Tibial artery (tissue), 4 donors: ENCODE measurements around the gene UBE2D2.
"Not testable (repeated sequence)": the region's sequence is repeated elsewhere in the genome, so short reads cannot be mapped to it uniquely, and the experiment has no call there.

Source experiments
- DNase-seq, 2 donors: peaks; one replicate each; pipeline ENCODE4 v3.0.0-alpha.2; 2019
- H3K27ac ChIP-seq, 2 donors: fragments of 200-600 bp; sonication (generic) in 1 of 2; 1 replicate in 1 of 2; 2 replicates in 1 of 2; pipeline ENCODE4 v1.5.1; 2018 to 2019; ENCODE audit warnings: mild to moderate bottlenecking in 1 of 2
- H3K27me3 ChIP-seq, 2 donors: fragments of 200-600 bp; sonication (generic) in 1 of 2; one replicate each; pipeline versions ENCODE4 v1.5.1 to v1.6.0; 2016 to 2019
- H3K36me3 ChIP-seq, 3 donors: fragments of 200-600 bp; sonication (generic) in 2 of 3; one replicate each; pipeline ENCODE4 v1.5.1; 2016 to 2019; ENCODE audit warnings: mild to moderate bottlenecking in 2 of 3
- H3K4me1 ChIP-seq, 4 donors: fragments of 200-600 bp; sonication (generic) in 2 of 4; 1 replicate in 3 of 4; 2 replicates in 1 of 4; pipeline ENCODE4 v1.5.1; 2016 to 2019
- H3K4me3 ChIP-seq, 2 donors: fragments of 200-600 bp; sonication (generic) in 1 of 2; 1 replicate in 1 of 2; 2 replicates in 1 of 2; pipeline ENCODE4 v1.5.1; 2018 to 2019; ENCODE audit warnings: mild to moderate bottlenecking in 2 of 2
- H3K9me3 ChIP-seq, 3 donors: fragments of 200-600 bp; sonication (generic) in 1 of 3; one replicate each; pipeline ENCODE4 v1.5.1; 2016 to 2019
- intact Hi-C: fragments of 100-400 bp; cut with DNase I; formaldehyde crosslinking; loops from one replicate; pipeline ENCODE4 v1.15.0; 2023; ENCODE audit warnings: low total_unique reads
- TF ChIP-seq, protein P1 (sequence below), 2 experiments: fragments of 200-600 bp in 1 of 2; fragments of 450-650 bp in 1 of 2; IDR thresholded peaks; one replicate each; pipeline ENCODE4 v1.5.1; 2017 to 2019; ENCODE audit warnings: antibody characterized with exemption in 2 of 2, mild to moderate bottlenecking in 1 of 2, moderate library complexity in 1 of 2

Gene UBE2D2

DNA sequence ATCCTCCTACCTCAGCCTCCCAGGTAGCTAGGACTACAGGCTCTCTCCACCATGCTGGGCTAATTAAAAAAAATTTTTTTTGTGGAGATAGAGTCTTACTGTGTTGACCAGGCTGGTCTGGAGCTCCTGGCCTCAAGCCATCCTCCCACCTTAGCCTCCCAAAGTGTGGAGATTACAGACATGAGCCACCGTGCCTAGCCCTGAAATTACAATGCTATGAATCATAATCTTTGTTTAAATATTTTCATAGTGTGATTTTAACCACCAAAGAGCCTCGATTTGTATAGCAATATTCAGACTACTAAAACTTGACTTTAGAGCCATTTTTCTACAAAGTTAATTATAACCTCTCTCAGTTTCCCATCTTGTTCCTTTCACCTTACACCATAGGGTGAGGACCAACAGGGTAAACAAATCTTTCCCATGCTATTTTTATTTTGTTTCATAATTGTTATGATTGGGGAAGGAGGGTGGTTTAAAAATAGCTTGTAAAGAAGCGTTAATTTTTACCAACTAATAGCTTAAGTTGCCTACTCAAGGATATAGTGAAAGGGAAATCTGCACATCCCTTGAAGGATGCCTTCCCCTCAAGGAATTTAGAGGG lies 32.7 kb downstream of the UBE2D2 start:
- H3K9me3 ChIP-seq: no peaks in the 10 kb centered on the region
- H3K27ac ChIP-seq: no peak overlapping the region
- no peak for DNase-seq
- peaks cover 0 to 14% (median 11%) of the 10 kb centered on the region in 4 donors for H3K4me1 ChIP-seq
- TF ChIP-seq, protein P1, sequence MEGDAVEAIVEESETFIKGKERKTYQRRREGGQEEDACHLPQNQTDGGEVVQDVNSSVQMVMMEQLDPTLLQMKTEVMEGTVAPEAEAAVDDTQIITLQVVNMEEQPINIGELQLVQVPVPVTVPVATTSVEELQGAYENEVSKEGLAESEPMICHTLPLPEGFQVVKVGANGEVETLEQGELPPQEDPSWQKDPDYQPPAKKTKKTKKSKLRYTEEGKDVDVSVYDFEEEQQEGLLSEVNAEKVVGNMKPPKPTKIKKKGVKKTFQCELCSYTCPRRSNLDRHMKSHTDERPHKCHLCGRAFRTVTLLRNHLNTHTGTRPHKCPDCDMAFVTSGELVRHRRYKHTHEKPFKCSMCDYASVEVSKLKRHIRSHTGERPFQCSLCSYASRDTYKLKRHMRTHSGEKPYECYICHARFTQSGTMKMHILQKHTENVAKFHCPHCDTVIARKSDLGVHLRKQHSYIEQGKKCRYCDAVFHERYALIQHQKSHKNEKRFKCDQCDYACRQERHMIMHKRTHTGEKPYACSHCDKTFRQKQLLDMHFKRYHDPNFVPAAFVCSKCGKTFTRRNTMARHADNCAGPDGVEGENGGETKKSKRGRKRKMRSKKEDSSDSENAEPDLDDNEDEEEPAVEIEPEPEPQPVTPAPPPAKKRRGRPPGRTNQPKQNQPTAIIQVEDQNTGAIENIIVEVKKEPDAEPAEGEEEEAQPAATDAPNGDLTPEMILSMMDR (IDR thresholded peaks at IDR 0.05): no peak
- H3K36me3 ChIP-seq: no peaks in the 10 kb centered on the region
- intact Hi-C loops: no loop called here
- H3K27me3 ChIP-seq: no peaks in the 10 kb centered on the region
- no peak overlapping the region for H3K4me3 ChIP-seq

- Histone ChIP-seq H3K9me3 (no peaks in the 10 kb centered on the region), H3K36me3 (peaks cover 15 to 19% (median 16%) of the 10 kb centered on the region in 3 donors), H3K4me3 (no peak overlapping the region), H3K27ac (no peak overlapping the region), H3K27me3 (no peaks in the 10 kb centered on the region), H3K4me1 (peaks cover 0 to 14% (median 8%) of the 10 kb centered on the region in 4 donors)
- intact Hi-C loops: no loop called here
- TF ChIP-seq, protein P1 (IDR thresholded peaks at IDR 0.05): no peak
- no peak for DNase-seq
These were observed 36.0 kb downstream of the UBE2D2 start for GRCh38 chr5:139597134-139597533.

- H3K4me3 ChIP-seq, H3K27ac ChIP-seq, intact Hi-C loops, H3K27me3 ChIP-seq, H3K9me3 ChIP-seq, DNase-seq: not testable (repeated sequence)
- H3K36me3 ChIP-seq: peaks cover 26 to 33% (median 31%) of the 10 kb centered on the region in 3 donors
- H3K4me1 ChIP-seq: peaks cover 0 to 13% (median 7%) of the 10 kb centered on the region in 4 donors
These were observed 37.4 kb downstream of the UBE2D2 start for GRCh38 chr5:139598601-139598965.

DNA sequence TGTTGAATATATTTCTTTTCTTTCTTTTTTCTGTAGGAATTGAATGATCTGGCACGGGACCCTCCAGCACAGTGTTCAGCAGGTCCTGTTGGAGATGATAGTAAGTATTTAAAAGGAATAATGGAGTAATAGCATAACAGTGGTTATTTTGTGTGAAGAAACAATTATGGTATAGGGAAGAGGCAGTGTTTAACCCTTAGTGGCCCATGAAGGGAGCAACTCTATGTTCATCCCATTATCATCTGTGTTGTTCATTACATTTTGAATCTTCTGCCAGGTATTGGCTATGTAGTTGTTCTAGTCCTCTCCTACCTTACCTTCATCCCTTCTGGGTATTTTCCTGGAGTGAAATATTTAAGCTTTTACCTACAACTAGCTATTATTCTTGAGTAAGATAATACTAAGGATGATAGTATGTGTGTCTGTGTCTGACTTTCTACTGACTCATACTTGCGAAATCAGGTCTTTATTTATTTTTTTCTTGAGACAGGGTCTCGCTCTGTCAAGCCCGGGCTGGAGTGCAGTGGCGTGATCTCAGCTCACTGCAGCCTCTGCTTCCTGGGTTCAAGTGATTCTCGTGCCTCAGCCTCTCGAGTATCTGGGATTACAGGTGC lies 39.3 kb downstream of the UBE2D2 start:
- no peak overlapping the region for H3K27ac ChIP-seq
- H3K4me1 ChIP-seq: peaks cover 0 to 2% (median 0%) of the 10 kb centered on the region in 4 donors
- DNase-seq: no peak
- intact Hi-C loops: no loop called here
- H3K9me3 ChIP-seq: no peaks in the 10 kb centered on the region
- no peaks in the 10 kb centered on the region for H3K27me3 ChIP-seq
- TF ChIP-seq, protein P1 (IDR thresholded peaks at IDR 0.05): no peak
- H3K4me3 ChIP-seq: no peak overlapping the region
- H3K36me3 ChIP-seq: peaks cover 26 to 43% (median 39%) of the 10 kb centered on the region in 3 donors

- TF ChIP-seq, protein P1 (IDR thresholded peaks at IDR 0.05): no peak
- no peak overlapping the region for H3K4me3 ChIP-seq
- no peak for DNase-seq
- H3K27ac ChIP-seq: no peak overlapping the region
- H3K4me1 ChIP-seq: peaks cover 0 to under 1% (median 0%) of the 10 kb centered on the region in 4 donors
- intact Hi-C loops: no loop called here
- H3K9me3 ChIP-seq: no peaks in the 10 kb centered on the region
- H3K36me3 ChIP-seq: peaks cover 26 to 52% (median 39%) of the 10 kb centered on the region in 3 donors
- H3K27me3 ChIP-seq: no peaks in the 10 kb centered on the region
These were observed 40.3 kb downstream of the UBE2D2 start for GRCh38 chr5:139601429-139601828.

GRCh38 chr5:139601948-139602347 lies 40.8 kb downstream of the UBE2D2 start:
- DNase-seq, H3K4me3 ChIP-seq, H3K9me3 ChIP-seq, H3K27me3 ChIP-seq, H3K27ac ChIP-seq, H3K4me1 ChIP-seq, intact Hi-C loops: not testable (repeated sequence)
- H3K36me3 ChIP-seq: peaks cover 26 to 56% (median 39%) of the 10 kb centered on the region in 3 donors
